ENCODE measurements around the gene IL4R.
A peak's percentile ranks its signal among the peaks of the same experiment; 100 is the strongest.

DNA sequence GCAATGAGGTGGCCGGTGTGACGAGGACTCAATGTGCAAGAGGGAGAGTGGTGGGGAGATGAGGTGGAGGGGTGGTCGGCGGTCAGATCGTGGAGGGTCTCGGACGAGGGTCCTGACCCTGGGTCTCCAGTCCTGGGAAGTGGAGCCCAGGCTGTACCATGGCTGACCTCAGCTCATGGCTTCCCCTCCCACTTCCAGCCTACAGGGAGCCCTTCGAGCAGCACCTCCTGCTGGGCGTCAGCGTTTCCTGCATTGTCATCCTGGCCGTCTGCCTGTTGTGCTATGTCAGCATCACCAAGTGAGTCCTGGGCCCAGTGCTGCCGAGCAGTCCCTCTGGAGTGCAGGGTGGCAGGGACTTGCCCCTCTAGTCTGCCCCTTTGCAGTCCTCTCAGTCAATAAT lies 41.8 kb downstream of the IL4R start:
- no peak for TF ChIP-seq FOXA1 (IDR thresholded peaks at IDR 0.05)
- peak; percentile 35 to 74 for TF ChIP-seq RAD21 (IDR thresholded peaks at IDR 0.05)
- TF ChIP-seq, protein P1, sequence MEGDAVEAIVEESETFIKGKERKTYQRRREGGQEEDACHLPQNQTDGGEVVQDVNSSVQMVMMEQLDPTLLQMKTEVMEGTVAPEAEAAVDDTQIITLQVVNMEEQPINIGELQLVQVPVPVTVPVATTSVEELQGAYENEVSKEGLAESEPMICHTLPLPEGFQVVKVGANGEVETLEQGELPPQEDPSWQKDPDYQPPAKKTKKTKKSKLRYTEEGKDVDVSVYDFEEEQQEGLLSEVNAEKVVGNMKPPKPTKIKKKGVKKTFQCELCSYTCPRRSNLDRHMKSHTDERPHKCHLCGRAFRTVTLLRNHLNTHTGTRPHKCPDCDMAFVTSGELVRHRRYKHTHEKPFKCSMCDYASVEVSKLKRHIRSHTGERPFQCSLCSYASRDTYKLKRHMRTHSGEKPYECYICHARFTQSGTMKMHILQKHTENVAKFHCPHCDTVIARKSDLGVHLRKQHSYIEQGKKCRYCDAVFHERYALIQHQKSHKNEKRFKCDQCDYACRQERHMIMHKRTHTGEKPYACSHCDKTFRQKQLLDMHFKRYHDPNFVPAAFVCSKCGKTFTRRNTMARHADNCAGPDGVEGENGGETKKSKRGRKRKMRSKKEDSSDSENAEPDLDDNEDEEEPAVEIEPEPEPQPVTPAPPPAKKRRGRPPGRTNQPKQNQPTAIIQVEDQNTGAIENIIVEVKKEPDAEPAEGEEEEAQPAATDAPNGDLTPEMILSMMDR (IDR thresholded peaks at IDR 0.05; ENCODE audit: low read depth, low read length, missing input control) = peak; percentile 25
- TF ChIP-seq EGR1 (IDR thresholded peaks at IDR 0.05; ENCODE audit: low read depth in 2 of 2) = no peak
- TF ChIP-seq REST (IDR thresholded peaks at IDR 0.05) = no peak
